ENCODE data around the gene SPECC1L.
"Not testable (repeated sequence)": the region's sequence is repeated elsewhere in the genome, so short reads cannot be mapped to it uniquely, and the experiment has no call there.

SPECC1L gene

DNA sequence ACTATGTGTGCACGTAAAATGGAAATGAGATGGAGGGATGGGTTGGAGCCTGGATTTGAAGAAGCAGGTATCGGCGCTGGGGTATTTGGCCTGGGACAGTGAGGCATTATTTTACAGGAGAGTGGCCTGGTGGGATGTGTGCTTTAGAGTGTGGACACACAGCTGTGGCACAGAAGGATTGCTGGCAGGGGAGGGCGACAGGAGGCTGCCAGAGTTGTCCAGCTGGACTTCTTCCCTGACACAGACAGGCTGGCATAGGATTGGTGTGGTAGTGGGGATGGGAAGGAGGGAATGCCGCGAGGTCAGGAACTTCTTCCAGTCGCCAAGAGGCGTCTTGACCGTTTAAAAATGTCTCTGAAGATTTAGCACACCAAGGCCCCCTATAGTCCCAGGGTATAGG lies 16.6 kb downstream of the SPECC1L start:
- not testable (repeated sequence) for DNase-seq (ENCODE audit: low read depth in 2 of 2)

DNA sequence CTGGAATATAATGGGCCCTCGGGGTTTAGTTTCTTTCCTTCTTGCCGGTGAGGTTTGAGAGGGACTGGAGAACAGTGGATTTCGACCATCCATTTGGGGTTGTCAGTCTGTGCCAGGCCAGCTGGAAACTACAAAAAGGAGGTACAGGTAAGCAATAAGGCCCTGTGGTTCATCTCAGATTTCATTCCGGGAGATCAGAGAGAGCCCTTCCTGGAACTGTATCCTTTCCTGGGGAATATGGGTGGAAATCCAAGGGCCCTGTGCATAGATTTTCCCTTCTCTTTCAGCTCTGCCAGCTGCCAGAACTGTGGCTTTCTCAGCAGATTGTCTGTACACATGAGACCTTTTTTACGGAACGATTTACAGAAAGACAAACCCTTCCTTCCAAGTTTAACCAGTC lies 17.2 kb downstream of the SPECC1L start:
- not testable (repeated sequence) for DNase-seq (ENCODE audit: low read depth in 2 of 2)

DNA sequence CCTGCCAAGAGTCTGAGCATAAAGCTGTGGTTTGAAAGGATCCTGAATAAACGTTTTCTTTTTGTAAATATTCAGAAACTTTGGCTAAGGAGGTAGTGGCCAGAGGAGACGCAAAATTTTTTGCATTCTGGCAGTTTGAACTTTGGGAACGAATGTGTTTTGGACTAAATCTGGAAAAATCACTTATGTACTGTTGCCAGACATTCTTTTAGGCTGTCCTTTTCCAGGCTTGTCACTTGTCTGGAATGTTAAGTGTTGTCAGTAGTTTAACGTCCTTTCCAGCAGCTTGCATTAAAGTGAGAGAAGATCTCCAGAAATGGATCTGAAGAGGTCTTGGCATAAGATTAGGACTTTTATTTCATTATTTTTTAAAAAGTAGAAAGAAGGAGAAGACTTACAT lies 18.5 kb downstream of the SPECC1L start:
- DNase-seq (ENCODE audit: low read depth in 2 of 2), result no peak

DNA sequence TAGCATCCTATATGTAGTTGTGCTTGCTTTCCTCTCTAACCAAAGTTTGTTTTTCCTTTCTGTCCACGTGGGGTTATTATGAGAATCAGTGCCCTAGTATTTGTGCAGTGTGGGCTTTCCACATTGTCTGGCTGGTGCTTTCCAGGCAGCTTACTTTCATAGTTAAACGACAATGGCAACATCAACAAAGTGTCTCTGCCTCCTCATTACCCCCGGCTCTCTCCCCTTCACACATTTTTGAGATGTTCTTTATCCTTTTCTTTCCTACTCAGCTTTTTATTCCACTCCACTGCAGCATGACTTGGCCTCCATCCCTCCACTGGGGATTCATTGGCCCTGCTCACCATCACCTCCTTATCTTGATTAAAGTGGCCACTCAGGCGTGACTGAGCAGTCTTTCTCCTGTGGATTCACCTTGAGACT lies 19.1 kb downstream of the SPECC1L start:
- DNase-seq (ENCODE audit: low read depth in 2 of 2), result no peak

DNA sequence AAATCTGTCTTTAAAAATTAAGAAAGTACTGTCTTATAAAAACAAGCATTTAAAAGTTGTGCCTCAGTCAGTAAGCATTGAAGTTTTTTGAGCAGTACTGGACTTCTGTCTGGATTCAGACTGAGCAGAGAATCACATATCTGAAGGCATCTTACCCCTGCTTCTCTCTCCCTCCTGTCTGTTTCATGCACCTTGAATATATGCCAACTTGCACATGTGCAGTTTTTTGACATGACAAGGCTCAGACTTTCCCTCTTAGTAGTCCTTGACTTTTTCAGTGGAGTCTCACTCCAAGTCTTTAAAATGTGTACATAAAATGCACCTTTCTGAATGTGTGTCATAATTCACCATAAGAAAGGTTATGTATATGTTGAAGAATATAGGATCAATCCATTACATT lies 19.8 kb downstream of the SPECC1L start:
- no peak for DNase-seq (ENCODE audit: low read depth in 2 of 2)

DNA sequence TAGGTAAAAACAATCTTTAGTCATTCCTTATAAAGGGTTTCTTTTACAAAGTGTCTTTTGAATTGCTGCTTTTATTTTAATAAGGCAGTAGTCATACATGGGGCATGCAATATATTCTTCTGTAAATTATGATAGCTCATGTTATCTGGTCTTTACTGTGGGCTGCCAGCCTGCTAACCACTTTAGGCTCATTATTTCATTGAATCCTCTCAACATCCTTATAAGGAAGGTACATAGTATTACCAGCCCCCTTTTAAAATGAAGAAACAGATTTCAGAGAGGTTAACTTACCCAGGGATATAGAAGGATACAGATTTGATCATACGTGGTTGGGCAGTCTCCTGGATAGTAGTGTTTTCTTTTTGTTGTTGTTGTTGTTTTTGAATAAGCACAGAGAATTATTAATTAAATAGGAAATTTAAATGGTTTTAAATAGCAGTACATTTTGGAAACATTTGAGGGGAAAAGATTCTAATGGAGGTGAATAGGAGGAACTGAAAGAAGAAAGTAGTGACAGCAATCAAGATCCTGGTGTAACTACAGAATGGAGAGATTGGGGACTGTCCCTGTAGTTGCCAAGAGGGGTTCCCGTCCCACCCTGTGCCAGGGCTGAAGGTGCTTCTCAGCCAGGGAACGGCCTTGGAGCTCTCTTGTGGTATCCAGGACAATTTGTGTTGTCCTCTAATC lies 21.0 kb downstream of the SPECC1L start:
- no peak for DNase-seq (ENCODE audit: low read depth in 2 of 2)

DNA sequence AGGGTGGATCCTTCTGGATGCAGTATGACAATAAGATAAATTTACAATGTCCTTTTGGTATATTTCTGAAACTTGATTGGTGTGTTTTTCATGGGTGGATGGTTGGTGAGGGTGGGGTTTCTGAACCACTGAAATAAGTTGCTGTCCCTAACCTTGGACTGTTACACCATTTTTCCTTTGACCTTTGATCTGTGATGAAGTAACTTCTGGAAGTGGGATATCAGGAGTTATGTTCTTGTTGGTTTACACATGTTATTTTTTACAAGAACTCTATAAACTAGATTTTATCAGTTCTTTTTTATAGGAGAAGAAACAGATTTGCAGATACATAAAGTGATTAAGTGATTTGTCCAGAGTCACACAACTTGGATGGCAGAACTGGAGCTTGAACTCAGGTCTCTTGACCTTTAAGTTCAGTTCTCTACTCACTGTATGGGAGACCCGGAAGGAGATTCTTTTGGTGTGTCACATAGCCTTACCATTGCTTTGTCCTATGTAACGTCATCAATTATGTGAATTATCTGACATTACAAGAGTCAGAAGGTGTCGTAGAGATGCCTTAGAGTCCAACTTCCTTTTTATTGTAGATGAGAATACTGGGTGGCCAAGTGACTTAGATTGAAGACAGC lies 21.7 kb downstream of the SPECC1L start:
- not testable (repeated sequence) for DNase-seq (ENCODE audit: low read depth in 2 of 2)

- not testable (repeated sequence) for DNase-seq (ENCODE audit: low read depth in 2 of 2)
Measured at GRCh38 chr22:24294913-24295312, 24.3 kb downstream of the SPECC1L start.

DNA sequence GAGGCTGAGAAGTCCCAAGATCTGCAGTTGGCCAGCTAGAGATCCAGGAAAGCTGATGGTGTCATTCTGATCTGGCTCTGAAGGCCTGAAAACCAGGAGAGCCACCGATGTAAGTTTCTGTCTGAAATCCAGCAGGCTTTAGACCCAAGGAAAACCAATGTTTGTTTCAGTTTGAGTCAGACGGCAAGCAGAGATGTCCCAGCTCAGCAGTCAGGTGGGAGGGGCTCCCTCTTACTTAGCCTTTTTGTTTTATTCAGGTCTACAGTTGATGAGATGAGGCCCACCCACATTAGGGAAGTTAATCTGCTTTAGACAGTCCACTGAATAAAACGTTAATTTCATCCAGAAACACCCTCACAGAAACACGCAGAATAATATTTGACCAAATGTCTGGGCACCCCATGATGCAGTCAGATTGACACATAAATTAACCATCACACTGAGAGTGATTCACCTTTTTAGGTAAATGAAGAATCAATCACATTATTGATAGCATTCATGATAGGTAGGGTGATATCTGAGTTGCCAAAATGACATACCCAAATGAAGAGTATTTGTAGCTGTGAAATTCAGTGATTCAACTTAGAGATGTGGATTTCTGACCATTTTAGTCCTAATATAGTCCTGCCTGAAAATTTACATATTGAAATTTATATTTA lies 28.0 kb downstream of the SPECC1L start:
- DNase-seq (ENCODE audit: low read depth in 2 of 2), result not testable (repeated sequence)

DNA sequence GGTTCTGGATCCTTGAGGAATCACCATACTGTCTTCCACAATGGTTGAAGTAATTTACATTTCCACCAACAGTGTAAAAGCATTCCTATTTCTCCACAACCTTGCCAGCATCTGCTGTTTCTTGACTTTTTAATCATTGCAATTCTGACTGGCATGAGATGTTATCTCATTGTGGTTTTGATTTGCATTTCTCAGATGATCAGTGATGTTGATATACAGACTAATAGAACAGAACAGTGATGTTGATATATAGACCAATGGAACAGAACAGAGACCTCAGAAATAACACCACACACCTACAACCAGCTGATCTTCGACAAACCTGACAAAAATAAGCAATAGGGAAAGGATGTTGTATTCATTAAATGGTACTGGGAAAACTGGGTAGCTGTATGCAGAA lies 29.9 kb downstream of the SPECC1L start:
- not testable (repeated sequence) for DNase-seq (ENCODE audit: low read depth in 2 of 2)

GRCh38 chr22:24302591-24302990 lies 32.0 kb downstream of the SPECC1L start:
- no peak for DNase-seq (ENCODE audit: low read depth in 2 of 2)

GRCh38 chr22:24303007-24303406 lies 32.4 kb downstream of the SPECC1L start:
- DNase-seq (ENCODE audit: low read depth in 2 of 2), result no peak

- DNase-seq (ENCODE audit: low read depth in 2 of 2), result no peak
Measured at GRCh38 chr22:24304062-24304675, 33.5 kb downstream of the SPECC1L start.

- DNase-seq (ENCODE audit: low read depth in 2 of 2), result no peak
Measured at GRCh38 chr22:24305260-24305692, 34.6 kb downstream of the SPECC1L start.

GRCh38 chr22:24310969-24311368 lies 40.3 kb downstream of the SPECC1L start:
- no peak for DNase-seq (ENCODE audit: low read depth in 2 of 2)

DNA sequence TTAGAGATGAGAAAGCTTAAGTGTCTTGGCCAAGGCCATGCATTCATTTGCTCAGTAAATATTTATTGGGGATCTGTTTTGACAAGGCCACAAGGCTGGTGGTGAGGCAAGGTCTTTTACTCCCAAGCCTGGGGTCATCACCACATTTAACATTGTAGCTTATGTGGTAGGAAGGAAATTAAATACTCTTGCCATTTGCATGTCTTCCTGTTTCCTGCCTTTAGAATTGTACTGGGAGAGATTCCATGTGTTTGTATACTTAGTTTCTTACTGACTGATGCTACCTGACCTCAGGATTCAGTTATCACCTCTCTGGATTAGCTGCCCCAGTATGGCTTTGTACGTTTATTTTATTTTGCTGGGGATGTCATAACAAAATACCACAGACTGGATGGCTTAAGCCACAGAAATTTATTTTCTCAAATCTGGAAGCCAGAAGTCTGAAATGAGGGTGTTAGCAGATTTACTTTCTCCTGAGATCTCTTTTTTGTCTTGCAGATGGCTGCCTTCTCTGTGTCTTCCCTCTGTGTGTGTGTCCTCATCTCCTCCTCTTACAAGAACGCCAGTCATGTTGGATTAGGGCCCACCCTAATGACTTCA lies 44.8 kb downstream of the SPECC1L start:
- DNase-seq (ENCODE audit: low read depth in 2 of 2), result no peak

DNA sequence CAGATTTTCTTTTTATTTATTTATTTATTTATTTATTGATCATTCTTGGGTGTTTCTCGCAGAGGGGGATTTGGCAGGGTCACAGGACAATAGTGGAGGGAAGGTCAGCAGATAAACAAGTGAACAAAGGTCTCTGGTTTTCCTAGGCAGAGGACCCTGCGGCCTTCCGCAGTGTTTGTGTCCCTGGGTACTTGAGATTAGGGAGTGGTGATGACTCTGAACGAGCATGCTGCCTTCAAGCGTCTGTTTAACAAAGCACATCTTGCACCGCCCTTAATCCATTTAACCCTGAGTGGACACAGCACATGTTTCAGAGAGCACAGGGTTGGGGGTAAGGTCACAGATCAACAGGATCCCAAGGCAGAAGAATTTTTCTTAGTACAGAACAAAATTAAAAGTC lies 45.6 kb downstream of the SPECC1L start:
- DNase-seq (ENCODE audit: low read depth in 2 of 2), result not testable (repeated sequence)

- not testable (repeated sequence) for DNase-seq (ENCODE audit: low read depth in 2 of 2)
Measured at GRCh38 chr22:24317511-24317910, 46.9 kb downstream of the SPECC1L start.

- no peak for DNase-seq (ENCODE audit: low read depth in 2 of 2)
Measured at GRCh38 chr22:24319451-24319850, 48.8 kb downstream of the SPECC1L start.

DNA sequence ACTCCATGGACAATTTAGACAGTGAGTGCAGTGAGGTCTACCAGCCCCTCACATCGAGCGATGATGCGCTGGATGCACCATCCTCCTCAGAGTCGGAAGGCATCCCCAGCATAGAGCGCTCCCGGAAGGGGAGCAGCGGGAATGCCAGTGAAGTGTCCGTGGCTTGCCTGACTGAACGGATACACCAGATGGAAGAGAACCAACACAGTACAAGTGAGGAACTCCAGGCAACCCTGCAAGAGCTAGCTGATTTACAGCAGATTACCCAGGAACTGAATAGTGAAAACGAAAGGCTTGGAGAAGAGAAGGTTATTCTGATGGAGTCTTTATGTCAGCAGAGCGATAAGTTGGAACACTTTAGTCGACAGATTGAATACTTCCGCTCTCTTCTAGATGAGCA lies 51.4 kb downstream of the SPECC1L start:
- no peak for DNase-seq (ENCODE audit: low read depth in 2 of 2)

GRCh38 chr22:24322522-24322921 lies 51.9 kb downstream of the SPECC1L start:
- no peak for DNase-seq (ENCODE audit: low read depth in 2 of 2)

DNA sequence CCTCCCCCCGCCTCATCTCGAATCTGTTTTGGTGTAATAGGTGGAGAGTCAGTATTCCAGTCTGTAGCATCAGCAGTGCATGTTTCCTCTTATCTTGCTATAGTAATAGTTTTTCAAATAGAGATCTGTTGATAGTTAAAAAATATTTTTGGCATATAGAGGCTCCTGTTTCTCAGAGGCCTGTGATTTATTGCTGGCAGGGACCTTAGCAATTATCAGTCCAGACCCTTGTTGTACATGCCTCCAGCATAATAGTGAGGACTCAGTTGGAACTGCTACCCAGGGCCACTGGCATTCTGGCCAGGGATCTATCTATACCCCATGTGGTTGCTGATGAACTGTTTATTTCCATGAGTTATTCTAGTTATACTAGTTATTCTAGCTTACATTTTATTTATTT lies 52.6 kb downstream of the SPECC1L start:
- DNase-seq (ENCODE audit: low read depth in 2 of 2), result no peak

Data from stimulated activated CD8-positive, alpha-beta memory T cell treated with anti-CD3 and anti-CD28 coated beads, Interleukin-2, amount 100 ng/mL, for 48 hours (primary cell).